ENCODE data around the gene POU6F2. TPM values are rescaled to one million over a fixed set of nuclear protein-coding genes. Genes with fewer than 3 reads are reported as not detected.

Gene POU6F2
- total and polyA plus RNA-seq, 5 donors from 2014 or later: not detected

DNA sequence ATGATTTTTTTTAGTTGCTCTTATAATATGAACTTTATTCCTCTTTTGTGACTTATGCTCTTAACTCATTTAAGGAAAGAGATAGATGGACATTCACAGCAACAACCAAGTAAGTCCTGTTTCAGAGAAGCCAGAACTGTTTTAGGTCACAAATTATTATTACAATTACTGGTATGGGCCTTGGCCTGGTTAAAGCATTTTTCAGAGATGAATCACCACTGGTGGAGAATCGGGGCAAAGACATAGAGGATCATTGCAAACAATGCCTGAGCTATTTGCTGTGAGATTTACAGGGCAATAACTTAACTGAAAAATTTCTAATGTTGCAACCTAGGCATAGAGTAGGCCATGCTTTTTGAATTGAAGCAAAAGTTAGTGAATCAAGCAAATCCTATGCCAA lies 450.5 kb downstream of the POU6F2 start:
- H3K9me3 Mint-ChIP-seq: no peaks in the 10 kb centered on the region
- H3K27me3 ChIP-seq (ENCODE audit: control insufficient read depth, insufficient read depth, low read length): no peaks in the 10 kb centered on the region
- H3K36me3 Mint-ChIP-seq: no peaks in the 10 kb centered on the region

DNA sequence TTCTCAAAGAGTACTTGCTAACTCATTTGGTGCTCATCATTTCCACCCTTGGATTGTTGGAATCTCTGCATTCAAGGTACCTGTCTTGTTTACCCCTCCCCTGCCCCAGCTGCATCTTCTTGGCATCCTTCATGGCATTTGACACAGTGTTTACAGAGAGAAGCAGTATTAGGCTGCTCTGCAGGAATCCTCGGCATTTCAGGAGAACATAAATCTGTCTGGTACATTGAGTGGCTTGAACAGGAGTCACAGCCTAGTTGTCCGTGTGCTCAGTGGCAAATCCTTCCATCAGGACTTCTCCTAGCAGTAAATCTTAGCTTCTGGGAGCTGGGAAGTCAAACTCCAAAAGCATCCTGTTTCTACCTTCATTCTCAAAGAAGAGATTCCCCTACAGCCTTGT lies 451.7 kb downstream of the POU6F2 start:
- H3K36me3 Mint-ChIP-seq: no peaks in the 10 kb centered on the region
- peaks cover 0 to 2% (median 0%) of the 10 kb centered on the region in 7 donors for H3K9me3 Mint-ChIP-seq
- no peaks in the 10 kb centered on the region for H3K4me1 ChIP-seq (ENCODE audit: control insufficient read depth, insufficient read depth, low read length, poor library complexity, severe bottlenecking)
- H3K4me1 Mint-ChIP-seq: no peaks in the 10 kb centered on the region
- H3K36me3 ChIP-seq (ENCODE audit: control insufficient read depth, insufficient read depth, low read length): no peaks in the 10 kb centered on the region
- no peak for DNase-seq
- peaks cover 15% of the 10 kb centered on the region for H3K27me3 Mint-ChIP-seq
- no peaks in the 10 kb centered on the region for H3K27me3 ChIP-seq (ENCODE audit: control insufficient read depth, insufficient read depth, low read length)
- H3K27ac ChIP-seq (ENCODE audit: insufficient read depth, low read length, poor library complexity, severe bottlenecking): no peak overlapping the region
- H3K9me3 ChIP-seq (ENCODE audit: control insufficient read depth in 2 of 2, low read length in 2 of 2): no peaks in the 10 kb centered on the region
- H3K4me3 ChIP-seq (ENCODE audit: low read depth, low read length): no peak overlapping the region
- H3K27ac Mint-ChIP-seq: no peak overlapping the region
- no peak overlapping the region for H3K4me3 Mint-ChIP-seq
- no peak for ATAC-seq (ENCODE audit: low read depth in 2 of 2)

More for the DNA sequence above, 450.5 kb downstream of the POU6F2 start:
- Mint-ChIP-seq H3K4me1 (no peaks in the 10 kb centered on the region), H3K27me3 (peaks cover 18% of the 10 kb centered on the region), H3K27ac (no peak overlapping the region), H3K4me3 (no peak overlapping the region)
- Histone ChIP-seq H3K27ac (ENCODE audit: insufficient read depth, low read length, poor library complexity, severe bottlenecking) (no peak overlapping the region), H3K4me1 (ENCODE audit: control insufficient read depth, insufficient read depth, low read length, poor library complexity, severe bottlenecking) (no peaks in the 10 kb centered on the region), H3K9me3 (ENCODE audit: control insufficient read depth in 2 of 2, low read length in 2 of 2) (no peaks in the 10 kb centered on the region), H3K4me3 (ENCODE audit: low read depth, low read length) (no peak overlapping the region), H3K36me3 (ENCODE audit: control insufficient read depth, insufficient read depth, low read length) (no peaks in the 10 kb centered on the region)
- ATAC-seq (ENCODE audit: low read depth in 2 of 2): no peak
- DNase-seq: no peak

DNA sequence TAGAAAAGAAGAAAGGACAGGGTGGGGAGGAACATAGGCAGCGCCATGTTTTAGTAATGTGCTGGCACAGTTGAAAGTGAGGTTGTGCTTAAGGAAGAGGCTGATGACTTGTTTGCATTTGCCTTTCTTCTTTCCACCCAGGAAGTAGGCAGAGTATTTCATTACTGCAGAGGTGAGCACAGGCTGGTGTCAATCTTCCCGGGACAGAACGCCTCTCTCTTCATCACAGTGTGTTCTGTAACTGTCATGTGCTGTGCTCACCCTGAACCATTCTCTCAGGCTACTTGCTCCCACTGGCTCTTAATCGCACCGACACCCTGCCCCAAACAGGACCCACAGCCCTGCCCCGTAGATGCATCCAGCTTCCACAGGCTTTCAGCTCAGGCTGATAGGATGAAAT lies 452.7 kb downstream of the POU6F2 start:
- H3K27me3 Mint-ChIP-seq: peaks cover 15% of the 10 kb centered on the region
- H3K27me3 ChIP-seq (ENCODE audit: control insufficient read depth, insufficient read depth, low read length): no peaks in the 10 kb centered on the region
- H3K27ac Mint-ChIP-seq: no peak overlapping the region
- H3K27ac ChIP-seq (ENCODE audit: insufficient read depth, low read length, poor library complexity, severe bottlenecking): no peak overlapping the region
- H3K9me3 Mint-ChIP-seq: peaks cover 0 to 2% (median 0%) of the 10 kb centered on the region in 7 donors
- no peaks in the 10 kb centered on the region for H3K36me3 Mint-ChIP-seq
- H3K4me1 Mint-ChIP-seq: no peaks in the 10 kb centered on the region
- ATAC-seq (ENCODE audit: low read depth in 2 of 2) (no peak), DNase-seq (no peak)
- no peaks in the 10 kb centered on the region for H3K9me3 ChIP-seq (ENCODE audit: control insufficient read depth in 2 of 2, low read length in 2 of 2)
- H3K36me3 ChIP-seq (ENCODE audit: control insufficient read depth, insufficient read depth, low read length): no peaks in the 10 kb centered on the region
- H3K4me3 Mint-ChIP-seq: no peak overlapping the region
- no peaks in the 10 kb centered on the region for H3K4me1 ChIP-seq (ENCODE audit: control insufficient read depth, insufficient read depth, low read length, poor library complexity, severe bottlenecking)
- H3K4me3 ChIP-seq (ENCODE audit: low read depth, low read length): no peak overlapping the region

DNA sequence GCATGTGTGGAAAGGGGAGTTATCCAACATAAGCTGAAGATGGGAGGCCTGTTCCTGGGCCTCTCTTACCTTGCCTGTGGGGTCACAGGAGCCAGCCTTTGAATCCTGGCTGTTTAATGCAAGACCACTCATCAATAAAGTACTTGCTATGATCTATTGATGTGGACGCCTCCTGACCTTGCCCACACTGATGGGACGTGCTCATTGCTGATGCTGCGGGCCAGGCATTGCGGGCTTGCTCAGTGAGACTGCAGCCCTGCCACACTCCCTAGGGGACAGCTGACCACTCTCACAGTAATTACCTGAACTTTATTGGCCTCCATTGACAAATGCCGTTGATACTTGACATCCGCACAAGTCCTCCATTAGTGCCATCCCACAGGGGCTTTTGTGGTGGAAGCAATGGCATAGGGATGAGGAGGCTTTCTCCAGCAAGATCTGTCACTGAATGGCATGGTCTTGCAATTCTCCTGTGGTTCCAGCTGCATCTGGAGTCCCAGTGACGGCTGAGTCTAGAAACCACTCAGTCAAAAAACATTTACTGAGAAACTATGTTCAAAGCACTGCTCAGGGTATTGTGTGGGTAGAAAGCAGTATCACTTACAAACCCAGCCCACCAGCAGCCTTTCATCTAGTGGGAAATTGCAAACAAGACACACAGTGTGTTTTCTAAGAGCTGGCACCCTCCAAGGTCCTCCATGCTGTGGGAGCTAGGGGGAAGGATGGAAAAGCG lies 453.4 kb downstream of the POU6F2 start:
- H3K4me3 ChIP-seq (ENCODE audit: low read depth, low read length): no peak overlapping the region
- Mint-ChIP-seq H3K27ac (no peak overlapping the region), H3K4me1 (no peaks in the 10 kb centered on the region), H3K9me3 (peaks cover 0 to 2% (median 0%) of the 10 kb centered on the region in 7 donors), H3K27me3 (peaks cover 14% of the 10 kb centered on the region), H3K36me3 (no peaks in the 10 kb centered on the region), H3K4me3 (no peak overlapping the region)
- no peak overlapping the region for H3K27ac ChIP-seq (ENCODE audit: insufficient read depth, low read length, poor library complexity, severe bottlenecking)
- ATAC-seq (ENCODE audit: low read depth in 2 of 2) (no peak), DNase-seq (no peak)
- H3K9me3 ChIP-seq (ENCODE audit: control insufficient read depth in 2 of 2, low read length in 2 of 2): no peaks in the 10 kb centered on the region
- H3K36me3 ChIP-seq (ENCODE audit: control insufficient read depth, insufficient read depth, low read length): no peaks in the 10 kb centered on the region
- H3K27me3 ChIP-seq (ENCODE audit: control insufficient read depth, insufficient read depth, low read length): no peaks in the 10 kb centered on the region
- H3K4me1 ChIP-seq (ENCODE audit: control insufficient read depth, insufficient read depth, low read length, poor library complexity, severe bottlenecking): no peaks in the 10 kb centered on the region

DNA sequence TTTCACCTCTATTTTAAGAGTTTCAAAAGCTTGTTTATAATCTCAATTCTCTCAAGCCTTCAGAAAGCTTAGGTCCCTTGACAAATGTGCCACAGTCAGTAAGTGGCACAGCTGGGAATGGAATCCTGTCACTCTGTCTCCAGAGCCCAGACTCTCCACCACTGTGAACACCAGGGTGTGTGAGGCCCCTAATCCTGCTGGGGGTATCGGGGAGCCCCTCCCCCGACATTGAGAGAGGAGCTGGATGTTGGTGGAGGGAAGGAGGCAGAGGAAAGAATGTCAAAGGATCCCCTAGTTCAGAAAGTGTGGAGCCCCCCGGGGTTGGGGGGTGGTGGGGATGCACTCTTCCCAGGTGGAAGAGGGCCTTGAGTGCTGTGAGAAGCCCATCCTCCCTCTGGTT lies 454.7 kb downstream of the POU6F2 start:
- DNase-seq (no peak), ATAC-seq (ENCODE audit: low read depth in 2 of 2) (no peak)
- no peak overlapping the region for H3K4me3 ChIP-seq (ENCODE audit: low read depth, low read length)
- H3K27ac ChIP-seq (ENCODE audit: insufficient read depth, low read length, poor library complexity, severe bottlenecking): no peak overlapping the region
- Mint-ChIP-seq H3K9me3 (peaks cover 0 to 2% (median 0%) of the 10 kb centered on the region in 7 donors), H3K36me3 (no peaks in the 10 kb centered on the region), H3K27ac (no peak overlapping the region), H3K4me1 (no peaks in the 10 kb centered on the region), H3K4me3 (no peak overlapping the region), H3K27me3 (peaks cover 11% of the 10 kb centered on the region)
- H3K36me3 ChIP-seq (ENCODE audit: control insufficient read depth, insufficient read depth, low read length): no peaks in the 10 kb centered on the region
- no peaks in the 10 kb centered on the region for H3K9me3 ChIP-seq (ENCODE audit: control insufficient read depth in 2 of 2, low read length in 2 of 2)
- H3K27me3 ChIP-seq (ENCODE audit: control insufficient read depth, insufficient read depth, low read length): no peaks in the 10 kb centered on the region
- no peaks in the 10 kb centered on the region for H3K4me1 ChIP-seq (ENCODE audit: control insufficient read depth, insufficient read depth, low read length, poor library complexity, severe bottlenecking)

DNA sequence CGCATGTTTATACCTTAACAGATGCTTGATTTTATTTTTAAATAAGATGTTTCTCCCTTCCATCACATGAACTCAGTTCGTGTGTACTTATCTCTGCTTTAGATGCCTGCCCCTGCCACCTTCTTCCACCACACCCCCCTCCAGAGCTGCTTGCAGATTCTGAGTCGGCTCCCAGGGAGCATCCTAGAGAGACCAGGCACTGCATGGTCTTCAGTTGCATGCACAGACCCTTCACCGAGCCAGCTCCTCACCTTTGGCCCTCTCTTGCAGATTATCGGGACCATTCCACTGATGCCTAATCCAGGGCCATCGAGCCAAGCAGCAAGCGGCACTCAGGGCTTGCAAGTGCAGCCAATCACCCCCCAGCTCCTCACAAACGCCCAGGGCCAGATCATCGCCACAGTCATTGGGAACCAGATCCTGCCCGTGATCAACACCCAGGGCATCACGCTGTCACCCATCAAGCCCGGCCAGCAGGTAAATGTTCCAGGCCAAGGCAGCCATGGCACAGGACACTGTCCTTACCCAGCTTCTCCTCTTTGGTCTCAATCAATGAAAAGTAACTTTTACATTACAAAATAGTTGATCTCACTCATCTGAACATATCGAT lies 455.2 kb downstream of the POU6F2 start:
- Histone ChIP-seq H3K4me3 (ENCODE audit: low read depth, low read length) (no peak overlapping the region), H3K9me3 (ENCODE audit: control insufficient read depth in 2 of 2, low read length in 2 of 2) (no peaks in the 10 kb centered on the region), H3K36me3 (ENCODE audit: control insufficient read depth, insufficient read depth, low read length) (no peaks in the 10 kb centered on the region), H3K27me3 (ENCODE audit: control insufficient read depth, insufficient read depth, low read length) (no peaks in the 10 kb centered on the region), H3K4me1 (ENCODE audit: control insufficient read depth, insufficient read depth, low read length, poor library complexity, severe bottlenecking) (no peaks in the 10 kb centered on the region), H3K27ac (ENCODE audit: insufficient read depth, low read length, poor library complexity, severe bottlenecking) (no peak overlapping the region)
- H3K4me1 Mint-ChIP-seq: no peaks in the 10 kb centered on the region
- H3K9me3 Mint-ChIP-seq: peaks cover 0 to 2% (median 0%) of the 10 kb centered on the region in 7 donors
- ATAC-seq (ENCODE audit: low read depth in 2 of 2): no peak
- peaks cover 15% of the 10 kb centered on the region for H3K27me3 Mint-ChIP-seq
- DNase-seq: no peak
- H3K36me3 Mint-ChIP-seq: no peaks in the 10 kb centered on the region
- no peak overlapping the region for H3K4me3 Mint-ChIP-seq
- no peak overlapping the region for H3K27ac Mint-ChIP-seq

DNA sequence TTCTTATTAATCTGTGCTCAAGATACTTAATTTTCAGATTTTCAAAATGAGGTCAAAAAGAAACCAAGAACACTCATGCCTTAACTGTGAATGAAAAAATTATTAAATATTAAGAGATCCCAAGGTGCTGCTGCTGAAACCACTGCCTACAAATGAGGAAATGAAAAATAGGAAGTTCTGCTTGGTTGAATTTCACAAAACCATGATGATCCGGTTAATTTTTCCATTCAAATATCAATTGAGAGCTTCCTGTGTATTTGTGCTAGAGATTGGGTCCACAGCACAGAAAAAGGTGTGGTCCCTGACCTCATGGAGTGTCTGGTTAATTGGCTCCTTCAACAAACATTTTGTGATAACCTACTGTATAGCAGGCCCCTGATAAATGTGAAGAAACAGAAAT lies 455.8 kb downstream of the POU6F2 start:
- H3K4me1 Mint-ChIP-seq: no peaks in the 10 kb centered on the region
- peaks cover 0 to 2% (median 0%) of the 10 kb centered on the region in 7 donors for H3K9me3 Mint-ChIP-seq
- Histone ChIP-seq H3K4me3 (ENCODE audit: low read depth, low read length) (no peak overlapping the region), H3K36me3 (ENCODE audit: control insufficient read depth, insufficient read depth, low read length) (no peaks in the 10 kb centered on the region), H3K9me3 (ENCODE audit: control insufficient read depth in 2 of 2, low read length in 2 of 2) (no peaks in the 10 kb centered on the region), H3K4me1 (ENCODE audit: control insufficient read depth, insufficient read depth, low read length, poor library complexity, severe bottlenecking) (no peaks in the 10 kb centered on the region), H3K27ac (ENCODE audit: insufficient read depth, low read length, poor library complexity, severe bottlenecking) (no peak overlapping the region), H3K27me3 (ENCODE audit: control insufficient read depth, insufficient read depth, low read length) (no peaks in the 10 kb centered on the region)
- H3K27me3 Mint-ChIP-seq: peaks cover 10% of the 10 kb centered on the region
- no peak overlapping the region for H3K4me3 Mint-ChIP-seq
- H3K27ac Mint-ChIP-seq: no peak overlapping the region
- DNase-seq: no peak
- H3K36me3 Mint-ChIP-seq: no peaks in the 10 kb centered on the region
- no peak for ATAC-seq (ENCODE audit: low read depth in 2 of 2)

GRCh38 chr7:39434012-39434411 lies 456.3 kb downstream of the POU6F2 start:
- no peaks in the 10 kb centered on the region for H3K4me1 Mint-ChIP-seq
- no peaks in the 10 kb centered on the region for H3K27me3 ChIP-seq (ENCODE audit: control insufficient read depth, insufficient read depth, low read length)
- H3K4me1 ChIP-seq (ENCODE audit: control insufficient read depth, insufficient read depth, low read length, poor library complexity, severe bottlenecking): no peaks in the 10 kb centered on the region
- H3K36me3 ChIP-seq (ENCODE audit: control insufficient read depth, insufficient read depth, low read length): no peaks in the 10 kb centered on the region
- H3K4me3 Mint-ChIP-seq: no peak overlapping the region
- H3K27ac ChIP-seq (ENCODE audit: insufficient read depth, low read length, poor library complexity, severe bottlenecking): no peak overlapping the region
- H3K27ac Mint-ChIP-seq: no peak overlapping the region
- H3K36me3 Mint-ChIP-seq: no peaks in the 10 kb centered on the region
- ATAC-seq (ENCODE audit: low read depth in 2 of 2): no peak
- H3K4me3 ChIP-seq (ENCODE audit: low read depth, low read length): no peak overlapping the region
- H3K27me3 Mint-ChIP-seq: peaks cover 8% of the 10 kb centered on the region
- no peak for DNase-seq
- H3K9me3 Mint-ChIP-seq: peaks cover 0 to 2% (median under 1%) of the 10 kb centered on the region in 7 donors
- no peaks in the 10 kb centered on the region for H3K9me3 ChIP-seq (ENCODE audit: control insufficient read depth in 2 of 2, low read length in 2 of 2)

Data from CD4-positive, CD25-positive, alpha-beta regulatory T cell (primary cell).